Lower lobe of right lung (tissue), 2 donors: Measurements from ENCODE around the gene CFAP43. TPM values are rescaled to one million over a fixed set of nuclear protein-coding genes. Genes with fewer than 3 reads are reported as not detected.

Source experiments
- ATAC-seq, 2 donors: fragments of 200-7000 bp; cut with Tn5 transposase; one replicate each; pipeline ENCODE4 v1.9.1; 2020 to 2022; ENCODE audit warnings: mild to moderate bottlenecking in 2 of 2, moderate library complexity in 2 of 2
- DNase-seq: peaks from one replicate; pipeline ENCODE4 v3.0.0-alpha.2; 2020
- H3K27ac ChIP-seq: fragments of 200-600 bp; one replicate; pipeline ENCODE4 v1.8.0; 2022
- H3K27me3 ChIP-seq: fragments of 200-600 bp; one replicate; pipeline ENCODE4 v1.8.0; 2022; ENCODE audit warnings: low read depth
- H3K36me3 ChIP-seq: fragments of 200-600 bp; one replicate; pipeline ENCODE4 v1.8.0; 2022; ENCODE audit warnings: mild to moderate bottlenecking
- H3K4me1 ChIP-seq: fragments of 200-600 bp; one replicate; pipeline ENCODE4 v1.8.0; 2022
- H3K4me3 ChIP-seq: fragments of 200-600 bp; one replicate; pipeline ENCODE4 v1.8.0; 2022; ENCODE audit warnings: mild to moderate bottlenecking
- H3K9me3 ChIP-seq: fragments of 200-600 bp; one replicate; pipeline ENCODE4 v1.8.0; 2022
- CTCF ChIP-seq: fragments of 200-600 bp; IDR thresholded peaks from one replicate; pipeline ENCODE4 v1.8.0; 2022; ENCODE audit warnings: antibody characterized with exemption, mild to moderate bottlenecking
- intact Hi-C: fragments of 100-400 bp; cut with DNase I; formaldehyde crosslinking; loops from one replicate; pipeline ENCODE4 v1.11.0; 2022
- total RNA-seq: library from RNA; stranded (reverse); fragmentation: NEBNext Ultra II Directional; extraction: Animal tissue kit (Norgen Biotek cat#: 25700); gene quantifications from one replicate; pipeline ENCODE4 v1.2.1, GENCODE V29; 2021
- donor health status: DM: no; HTN: yes; CAD: no; lungs with severe emphysema.

CFAP43 gene
- total RNA-seq, 1 donor from 2014 or later = 12.9 TPM

GRCh38 chr10:104100795-104101194 lies 131.4 kb downstream of the CFAP43 start:
- Histone ChIP-seq H3K4me1 (no peaks in the 10 kb centered on the region), H3K4me3 (no peak overlapping the region), H3K9me3 (no peaks in the 10 kb centered on the region), H3K36me3 (no peaks in the 10 kb centered on the region), H3K27me3 (no peaks in the 10 kb centered on the region), H3K27ac (no peak overlapping the region)
- TF ChIP-seq CTCF = no peak
- DNase-seq (no peak), ATAC-seq (no peak)
- intact Hi-C loops = no loop called here

GRCh38 chr10:104099941-104100340 lies 132.2 kb downstream of the CFAP43 start:
- intact Hi-C loops = no loop called here
- Histone ChIP-seq H3K27me3 (no peaks in the 10 kb centered on the region), H3K4me1 (no peaks in the 10 kb centered on the region), H3K4me3 (no peak overlapping the region), H3K27ac (no peak overlapping the region), H3K36me3 (no peaks in the 10 kb centered on the region), H3K9me3 (no peaks in the 10 kb centered on the region)
- ATAC-seq (no peak), DNase-seq (no peak)
- TF ChIP-seq CTCF = no peak

- Histone ChIP-seq H3K4me1 (no peaks in the 10 kb centered on the region), H3K4me3 (no peak overlapping the region), H3K27me3 (no peaks in the 10 kb centered on the region), H3K27ac (no peak overlapping the region), H3K9me3 (no peaks in the 10 kb centered on the region), H3K36me3 (no peaks in the 10 kb centered on the region)
- no peak for TF ChIP-seq CTCF
- intact Hi-C loops = no loop called here
- DNase-seq (no peak), ATAC-seq (no peak)
Measured at GRCh38 chr10:104099269-104099668, 132.9 kb downstream of the CFAP43 start.

- H3K27me3 ChIP-seq = no peaks in the 10 kb centered on the region
- H3K4me1 ChIP-seq = no peaks in the 10 kb centered on the region
- H3K36me3 ChIP-seq = no peaks in the 10 kb centered on the region
- ATAC-seq (no peak), DNase-seq (no peak)
- intact Hi-C loops = no loop called here
- no peaks in the 10 kb centered on the region for H3K9me3 ChIP-seq
- no peak overlapping the region for H3K4me3 ChIP-seq
- TF ChIP-seq CTCF = no peak
- H3K27ac ChIP-seq = no peak overlapping the region
Measured at GRCh38 chr10:104098358-104098925, 133.7 kb downstream of the CFAP43 start.

GRCh38 chr10:104096692-104097091 lies 135.5 kb downstream of the CFAP43 start:
- H3K36me3 ChIP-seq = no peaks in the 10 kb centered on the region
- DNase-seq = no peak
- H3K4me3 ChIP-seq = no peak overlapping the region

More at GRCh38 chr10:104096692-104097091, 135.5 kb downstream of the CFAP43 start:
- TF ChIP-seq CTCF = no peak
- H3K9me3 ChIP-seq = no peaks in the 10 kb centered on the region
- intact Hi-C loops = no loop called here
- no peak for ATAC-seq
- H3K27me3 ChIP-seq = no peaks in the 10 kb centered on the region
- no peaks in the 10 kb centered on the region for H3K4me1 ChIP-seq
- H3K27ac ChIP-seq = no peak overlapping the region
